ENCODE measurements around the gene SCYGR3. TPM values are rescaled to one million over a fixed set of nuclear protein-coding genes. Genes with fewer than 3 reads are reported as not detected.
A peak's percentile ranks its signal among the peaks of the same experiment; 100 is the strongest.

The SCYGR3 gene, protein sequence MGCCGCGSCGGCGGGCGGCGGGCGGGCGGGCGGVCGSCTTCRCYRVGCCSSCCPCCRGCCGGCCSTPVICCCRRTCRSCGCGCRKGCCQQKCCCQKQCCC
- not detected for total RNA-seq

DNA sequence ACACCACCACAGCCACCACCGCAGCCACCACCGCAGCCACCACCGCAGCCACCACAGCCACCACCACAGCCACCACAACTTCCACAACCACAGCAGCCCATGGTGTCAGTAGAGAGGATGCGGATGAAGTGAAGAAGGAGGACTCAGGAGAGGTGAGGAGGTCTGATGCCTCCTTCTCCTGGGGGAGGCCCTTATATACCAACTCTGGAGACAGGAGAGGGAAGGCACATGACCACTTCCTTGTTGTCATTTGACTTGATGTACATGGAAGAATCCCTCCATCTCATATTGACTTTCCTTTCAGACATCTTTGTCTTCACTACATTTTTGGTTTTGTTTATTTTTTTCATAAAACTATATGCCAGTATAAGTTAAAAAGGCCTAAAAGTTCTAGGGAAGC lies at the start of gene SCYGR3:
Gene SCYGR3 (minus strand): TSS at position 101 of the 400 bp plus-strand sequence. CDS start 0 bp downstream, at position 101.
- H3K9me3 ChIP-seq: no peaks in the 10 kb centered on the region
- DNase-seq: no peak
- no peak for ATAC-seq
- H3K4me3 ChIP-seq: no peak within 1 kb of the TSS
- H3K4me1 ChIP-seq: no peaks in the 10 kb centered on the region
- H3K36me3 ChIP-seq: no peaks in the 10 kb centered on the region
- in situ Hi-C loops (cut with MboI; ENCODE audit: low sequenced_read_pairs in 4 of 4): no loop called here
- H3K27me3 ChIP-seq: peaks cover 0 to 6% (median 0%) of the 10 kb centered on the region in 3 donors
- no peak within 1 kb of the TSS for H3K27ac ChIP-seq
- TF ChIP-seq POLR2A (IDR thresholded peaks at IDR 0.05): no peak
- TF ChIP-seq, protein P1, sequence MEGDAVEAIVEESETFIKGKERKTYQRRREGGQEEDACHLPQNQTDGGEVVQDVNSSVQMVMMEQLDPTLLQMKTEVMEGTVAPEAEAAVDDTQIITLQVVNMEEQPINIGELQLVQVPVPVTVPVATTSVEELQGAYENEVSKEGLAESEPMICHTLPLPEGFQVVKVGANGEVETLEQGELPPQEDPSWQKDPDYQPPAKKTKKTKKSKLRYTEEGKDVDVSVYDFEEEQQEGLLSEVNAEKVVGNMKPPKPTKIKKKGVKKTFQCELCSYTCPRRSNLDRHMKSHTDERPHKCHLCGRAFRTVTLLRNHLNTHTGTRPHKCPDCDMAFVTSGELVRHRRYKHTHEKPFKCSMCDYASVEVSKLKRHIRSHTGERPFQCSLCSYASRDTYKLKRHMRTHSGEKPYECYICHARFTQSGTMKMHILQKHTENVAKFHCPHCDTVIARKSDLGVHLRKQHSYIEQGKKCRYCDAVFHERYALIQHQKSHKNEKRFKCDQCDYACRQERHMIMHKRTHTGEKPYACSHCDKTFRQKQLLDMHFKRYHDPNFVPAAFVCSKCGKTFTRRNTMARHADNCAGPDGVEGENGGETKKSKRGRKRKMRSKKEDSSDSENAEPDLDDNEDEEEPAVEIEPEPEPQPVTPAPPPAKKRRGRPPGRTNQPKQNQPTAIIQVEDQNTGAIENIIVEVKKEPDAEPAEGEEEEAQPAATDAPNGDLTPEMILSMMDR (IDR thresholded peaks at IDR 0.05 in 4 of 5, conservative IDR thresholded peaks at IDR 0.05 in 1 of 5): no peak
- intact Hi-C loops (cut with DNase I; ENCODE audit: low total_unique reads): no loop called here

DNA sequence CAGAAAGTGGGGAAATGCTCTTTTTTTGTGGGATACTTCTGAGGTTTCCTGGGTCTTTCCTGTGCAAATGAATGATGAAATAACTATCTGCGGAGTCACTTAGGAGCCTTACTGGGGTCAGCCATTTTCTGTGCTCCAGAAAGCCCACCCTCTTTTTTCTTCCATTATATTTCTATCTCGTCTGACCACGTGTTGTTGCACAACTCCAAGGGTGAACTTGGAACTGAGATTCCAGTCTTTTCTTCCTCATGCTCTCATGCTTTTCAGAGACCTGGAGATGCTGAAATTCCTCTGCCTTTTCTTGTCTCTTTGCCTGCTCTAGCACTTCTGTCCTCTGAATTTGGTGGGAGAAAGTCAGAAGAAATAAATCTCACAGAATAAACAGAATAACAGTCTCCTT lies 47.2 kb upstream of the SCYGR3 start:
- H3K36me3 ChIP-seq: no peaks in the 10 kb centered on the region
- H3K4me3 ChIP-seq: no peak overlapping the region
- no peaks in the 10 kb centered on the region for H3K9me3 ChIP-seq
- intact Hi-C loops (cut with DNase I; ENCODE audit: low total_unique reads): no loop called here
- TF ChIP-seq POLR2A (IDR thresholded peaks at IDR 0.05): no peak
- no peak for DNase-seq
- no peak for ATAC-seq
- in situ Hi-C loops (cut with MboI; ENCODE audit: low sequenced_read_pairs in 4 of 4): loop anchor here in 1 of 4 donors (10.0 kb wide), 1 partner anchor 103 kb away; no protein-coding TSS in a partner anchor
- no peak overlapping the region for H3K27ac ChIP-seq
- H3K27me3 ChIP-seq: no peaks in the 10 kb centered on the region
- H3K4me1 ChIP-seq: no peaks in the 10 kb centered on the region

DNA sequence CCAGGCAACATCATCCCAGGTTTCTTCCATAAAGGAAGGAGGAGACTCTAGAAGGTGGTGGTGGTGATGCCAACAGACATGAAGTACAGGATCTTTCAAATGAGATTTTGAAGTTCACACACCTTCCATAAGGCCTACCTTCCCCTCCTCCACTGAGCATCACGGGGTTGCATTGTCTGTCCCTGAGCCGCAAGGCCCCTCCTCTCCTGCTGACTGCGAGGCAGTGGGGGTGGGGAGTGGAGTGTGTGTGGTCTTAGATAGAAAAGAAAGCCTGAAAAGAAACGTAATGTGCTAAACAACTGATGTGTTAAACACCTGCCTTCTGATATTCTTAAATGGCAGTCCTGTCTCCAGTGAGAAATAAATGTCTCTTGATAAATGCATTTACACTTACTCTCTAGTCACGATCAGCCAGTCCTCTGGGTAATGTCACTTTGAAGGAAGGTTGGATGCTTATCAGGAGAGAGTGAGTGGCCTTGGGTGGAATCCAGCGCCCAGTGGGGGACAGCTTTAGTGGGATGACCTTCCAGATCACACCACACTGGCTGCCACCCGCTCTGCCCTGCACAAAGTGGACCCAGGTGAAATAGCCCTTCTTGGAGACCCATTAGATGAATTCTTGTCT lies 46.5 kb upstream of the SCYGR3 start:
- ATAC-seq: no peak
- Histone ChIP-seq H3K9me3 (no peaks in the 10 kb centered on the region), H3K27me3 (no peaks in the 10 kb centered on the region), H3K4me1 (no peaks in the 10 kb centered on the region), H3K4me3 (no peak overlapping the region), H3K36me3 (no peaks in the 10 kb centered on the region), H3K27ac (no peak overlapping the region)
- in situ Hi-C loops (cut with MboI; ENCODE audit: low sequenced_read_pairs in 4 of 4) (loop anchor here in 1 of 4 donors (10.0 kb wide), 1 partner anchor 104 kb away; no protein-coding TSS in a partner anchor), intact Hi-C loops (cut with DNase I; ENCODE audit: low total_unique reads) (no loop called here)
- DNase-seq: no peak
- no peak for TF ChIP-seq POLR2A (IDR thresholded peaks at IDR 0.05)
- TF ChIP-seq, protein P1 (IDR thresholded peaks at IDR 0.05 in 4 of 5, conservative IDR thresholded peaks at IDR 0.05 in 1 of 5): no peak

DNA sequence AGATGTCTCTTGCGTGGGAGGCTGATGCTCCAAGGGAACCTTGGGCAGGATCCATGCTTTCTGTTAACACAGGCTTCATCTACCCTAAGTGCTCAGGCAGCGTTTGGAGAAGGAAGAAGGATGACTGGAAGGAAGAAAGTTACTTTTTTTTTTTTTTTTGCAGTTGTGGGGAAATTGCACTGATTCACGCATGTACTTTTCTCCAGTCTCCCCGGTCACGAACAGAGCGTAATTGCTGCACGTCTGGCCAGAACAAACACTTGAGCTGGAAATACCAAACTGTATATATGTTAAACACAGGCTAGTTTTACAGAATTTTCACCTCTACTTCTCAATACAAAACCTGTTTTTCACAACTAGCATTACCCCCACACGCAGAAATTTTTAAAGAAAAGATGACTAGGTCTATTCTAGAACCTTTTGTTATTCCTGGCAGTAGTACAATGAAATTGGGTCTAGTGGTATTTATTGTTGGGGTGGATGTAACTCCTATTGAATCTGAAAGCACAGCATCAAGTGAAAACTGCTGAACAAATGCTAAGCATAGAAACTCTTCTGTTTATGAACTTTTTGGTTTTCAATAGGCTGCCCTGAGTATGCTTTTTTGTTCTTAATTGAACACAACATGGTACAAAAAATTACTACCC lies 42.7 kb upstream of the SCYGR3 start:
- H3K4me3 ChIP-seq: no peak overlapping the region
- no peaks in the 10 kb centered on the region for H3K4me1 ChIP-seq
- intact Hi-C loops (cut with DNase I; ENCODE audit: low total_unique reads): loop anchor here (5.0 kb wide), 1 partner anchor 185 kb away; the partner anchor contains the start of gene AGFG1
- DNase-seq: no peak
- in situ Hi-C loops (cut with MboI; ENCODE audit: low sequenced_read_pairs in 4 of 4): loop anchor here in 1 of 4 donors (10.0 kb wide), 1 partner anchor 107 kb away; no protein-coding TSS in a partner anchor
- no peaks in the 10 kb centered on the region for H3K36me3 ChIP-seq
- no peaks in the 10 kb centered on the region for H3K27me3 ChIP-seq
- no peaks in the 10 kb centered on the region for H3K9me3 ChIP-seq
- no peak overlapping the region for H3K27ac ChIP-seq
- no peak for ATAC-seq
- TF ChIP-seq, protein P1 (IDR thresholded peaks at IDR 0.05 in 4 of 5, conservative IDR thresholded peaks at IDR 0.05 in 1 of 5): no peak
- no peak for TF ChIP-seq POLR2A (IDR thresholded peaks at IDR 0.05)

DNA sequence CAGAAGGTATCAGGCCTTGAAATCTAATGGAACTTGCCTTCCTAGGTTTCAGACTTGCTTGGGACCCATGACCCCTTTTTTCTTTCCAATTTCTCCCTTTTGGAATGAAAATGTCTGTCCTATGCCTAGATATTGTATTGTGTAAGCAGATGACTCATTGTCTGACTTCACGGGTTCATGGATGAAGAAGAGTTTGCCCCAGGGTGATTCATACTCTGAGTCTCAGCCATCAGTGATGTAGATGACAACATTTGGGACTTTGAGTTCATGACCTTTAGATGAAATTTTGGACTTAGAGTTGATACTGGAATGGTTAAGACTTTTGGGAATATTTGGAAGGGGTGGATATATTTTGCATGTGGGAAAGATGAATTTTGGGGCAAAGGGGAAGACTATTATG lies 40.8 kb upstream of the SCYGR3 start:
- peak; percentile 83 to 85 for ATAC-seq
- in situ Hi-C loops (cut with MboI; ENCODE audit: low sequenced_read_pairs in 4 of 4): loop anchor here in 1 of 4 donors (10.0 kb wide), 1 partner anchor 109 kb away; no protein-coding TSS in a partner anchor

More for the DNA sequence above, 40.8 kb upstream of the SCYGR3 start:
- Histone ChIP-seq H3K27ac (no peak overlapping the region), H3K4me1 (no peaks in the 10 kb centered on the region), H3K9me3 (no peaks in the 10 kb centered on the region), H3K4me3 (no peak overlapping the region), H3K36me3 (no peaks in the 10 kb centered on the region), H3K27me3 (no peaks in the 10 kb centered on the region)
- DNase-seq: peak; percentile 11 to 24
- intact Hi-C loops (cut with DNase I; ENCODE audit: low total_unique reads): loop anchor here (5.0 kb wide), 1 partner anchor 183 kb away; the partner anchor contains the start of gene AGFG1
- no peak for TF ChIP-seq POLR2A (IDR thresholded peaks at IDR 0.05)
- TF ChIP-seq, protein P1 (IDR thresholded peaks at IDR 0.05 in 4 of 5, conservative IDR thresholded peaks at IDR 0.05 in 1 of 5): no peak
